ENCODE results near the gene ST3GAL4.
"Not testable (repeated sequence)": the region's sequence is repeated elsewhere in the genome, so short reads cannot be mapped to it uniquely, and the experiment has no call there.

Gene ST3GAL4

DNA sequence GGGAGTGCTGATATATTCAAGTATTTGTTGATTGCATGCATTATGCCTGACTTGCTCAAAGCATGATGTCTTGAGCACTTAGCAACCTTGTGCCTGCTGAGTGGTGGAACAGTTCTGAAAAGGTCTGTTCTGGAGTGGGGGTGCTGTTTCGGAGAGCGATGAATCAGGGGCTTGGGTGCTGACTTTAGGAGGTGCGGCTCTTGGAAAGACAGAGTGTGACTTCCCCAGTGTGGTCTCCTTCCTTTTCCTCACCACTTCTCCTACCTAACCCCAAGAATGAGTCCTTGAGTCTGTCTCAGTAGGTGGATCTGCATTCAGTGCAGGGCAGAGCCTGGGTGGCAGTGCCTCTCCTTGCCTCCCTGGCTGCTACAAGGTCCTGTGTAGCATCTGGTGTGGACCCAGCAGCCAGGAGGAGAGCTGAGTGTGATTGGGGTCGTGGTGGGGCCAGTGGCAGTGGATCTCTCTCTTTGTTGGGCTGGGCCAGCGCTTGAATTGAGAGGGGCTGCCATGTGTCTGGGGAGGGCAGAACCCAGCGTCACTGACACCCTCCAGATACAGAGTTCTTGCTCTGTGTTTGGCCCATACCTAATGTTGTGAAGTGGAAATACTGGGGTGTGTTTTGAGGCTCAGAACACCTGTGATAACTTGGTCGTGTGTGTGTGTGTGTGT is 35.9 kb downstream of the ST3GAL4 start:
- no peak for DNase-seq

DNA sequence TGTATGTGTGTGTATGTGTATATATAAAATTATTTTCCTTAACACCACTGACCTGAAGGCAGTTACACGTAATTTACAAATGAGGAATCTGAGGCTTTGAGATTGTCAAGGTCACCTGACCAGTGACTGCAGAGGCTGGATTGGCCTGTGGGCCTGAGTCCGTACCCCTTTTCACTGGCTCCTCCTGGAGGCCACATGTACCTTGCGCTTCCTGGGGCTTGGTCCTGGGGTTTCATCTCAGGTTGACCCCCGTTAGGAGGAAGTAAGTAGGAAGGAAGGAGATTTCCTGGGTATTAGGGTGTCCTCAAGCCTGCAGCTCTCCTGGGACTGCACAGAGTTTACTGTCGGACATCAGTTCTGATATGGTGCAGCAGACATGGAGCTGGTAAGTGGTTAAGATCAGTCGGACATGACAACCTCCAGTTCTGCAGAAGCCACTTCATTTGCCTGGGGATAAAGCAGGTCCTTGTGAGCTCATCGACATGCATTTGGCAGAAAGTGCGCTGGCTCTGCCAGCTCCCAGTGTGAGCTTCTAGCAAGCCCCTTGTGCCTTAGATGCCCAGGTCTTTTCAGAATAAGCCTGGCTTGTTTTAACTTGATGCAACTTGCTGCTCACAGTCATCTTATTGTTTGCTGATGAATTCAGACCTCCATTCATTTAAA is 36.6 kb downstream of the ST3GAL4 start:
- no peak for DNase-seq

GRCh38 chr11:126392633-126393013 is 37.1 kb downstream of the ST3GAL4 start:
- DNase-seq, result no peak

GRCh38 chr11:126393143-126393542 is 37.7 kb downstream of the ST3GAL4 start:
- DNase-seq, result no peak

DNA sequence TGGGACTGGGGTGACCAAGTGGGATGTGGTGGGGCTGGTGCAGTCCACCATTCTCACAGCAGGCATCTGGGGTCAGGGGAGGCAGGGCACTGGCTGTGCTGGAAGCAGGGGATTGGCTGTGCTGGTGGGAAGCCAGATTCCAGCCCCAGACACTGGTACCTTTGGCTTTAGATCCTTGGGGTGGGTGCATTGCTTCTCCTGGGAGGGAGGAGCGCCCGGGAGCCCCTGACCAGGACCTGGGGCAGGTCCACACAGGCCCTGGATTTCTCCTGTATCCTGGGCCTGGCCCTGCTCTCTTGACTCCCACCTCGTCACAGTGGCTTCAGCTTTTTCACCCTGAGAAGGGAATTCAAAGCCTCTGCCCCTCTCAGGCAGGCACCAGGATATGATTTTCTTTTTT is 38.5 kb downstream of the ST3GAL4 start:
- no peak for DNase-seq

DNA sequence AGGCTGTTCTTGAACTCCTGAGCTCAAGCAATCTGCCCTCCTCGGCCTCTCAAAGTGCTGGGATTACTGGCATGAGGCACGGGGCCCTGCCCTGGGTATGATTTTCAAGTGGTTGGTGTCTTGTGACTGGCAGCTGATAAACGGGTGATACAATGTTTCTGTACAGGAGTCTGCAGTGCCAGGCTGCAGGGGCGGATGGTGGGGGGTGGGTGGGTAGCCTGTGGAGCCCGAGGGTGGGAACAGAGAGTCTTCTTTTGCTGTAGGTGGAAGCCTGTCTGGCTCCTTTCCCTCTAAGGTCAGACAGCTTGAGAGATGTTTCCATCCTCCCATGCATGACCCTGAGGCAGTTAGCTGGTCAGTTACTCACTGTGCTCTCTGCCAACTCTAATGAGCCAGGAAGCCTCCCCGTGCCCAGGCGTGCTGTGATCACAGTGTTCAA is 39.2 kb downstream of the ST3GAL4 start:
- DNase-seq, result not testable (repeated sequence)

DNA sequence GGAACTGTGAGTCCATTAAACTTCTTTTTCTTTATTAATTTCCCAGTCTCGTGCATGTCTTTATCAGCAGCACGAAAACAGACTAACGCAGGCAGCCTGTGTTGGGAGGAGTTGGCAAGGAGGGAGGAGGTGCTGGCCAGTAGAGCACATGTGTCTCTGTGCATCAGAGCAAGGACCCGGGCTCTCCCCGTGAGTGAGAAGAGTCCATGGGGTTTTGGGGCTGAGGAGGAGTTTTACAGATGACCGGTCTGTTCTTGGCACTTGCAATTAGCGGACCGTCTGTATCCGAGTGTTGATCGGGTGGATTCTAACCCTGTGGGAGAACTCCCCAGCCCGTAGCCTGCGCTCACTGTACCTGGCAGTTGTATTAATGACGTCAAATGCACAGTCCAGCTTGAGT is 40.3 kb downstream of the ST3GAL4 start:
- DNase-seq, result not testable (repeated sequence)

DNA sequence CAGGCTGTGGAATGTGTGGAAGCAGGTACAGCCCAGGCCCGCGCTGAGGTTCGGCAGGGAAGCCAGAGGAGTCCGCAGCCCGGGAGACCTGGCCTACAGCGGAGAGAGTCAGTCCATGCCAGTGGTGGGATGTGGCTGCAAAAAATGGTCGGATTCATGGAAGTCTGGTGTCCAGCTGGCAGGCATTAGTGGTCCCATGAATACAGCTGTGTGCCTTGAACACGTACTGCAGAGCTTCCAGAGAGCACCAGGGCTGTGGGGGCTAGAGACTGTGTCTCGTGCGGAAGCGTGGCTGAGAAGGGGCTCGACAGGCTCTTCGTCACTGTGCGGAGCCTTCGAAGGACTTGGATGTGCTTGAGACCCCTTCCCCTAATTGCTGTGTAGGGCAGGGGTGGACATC is 40.8 kb downstream of the ST3GAL4 start:
- DNase-seq, result not testable (repeated sequence)

GRCh38 chr11:126396965-126397364 is 41.5 kb downstream of the ST3GAL4 start:
- no peak for DNase-seq

GRCh38 chr11:126398296-126398695 is 42.8 kb downstream of the ST3GAL4 start:
- DNase-seq, result no peak

GRCh38 chr11:126398721-126399120 is 43.2 kb downstream of the ST3GAL4 start:
- DNase-seq, result no peak

- no peak for DNase-seq
Measured at GRCh38 chr11:126400019-126400418, 44.5 kb downstream of the ST3GAL4 start.

- no peak for DNase-seq
Measured at GRCh38 chr11:126400479-126400878, 45.0 kb downstream of the ST3GAL4 start.

GRCh38 chr11:126403022-126403581 is 47.6 kb downstream of the ST3GAL4 start:
- DNase-seq, result no peak

DNA sequence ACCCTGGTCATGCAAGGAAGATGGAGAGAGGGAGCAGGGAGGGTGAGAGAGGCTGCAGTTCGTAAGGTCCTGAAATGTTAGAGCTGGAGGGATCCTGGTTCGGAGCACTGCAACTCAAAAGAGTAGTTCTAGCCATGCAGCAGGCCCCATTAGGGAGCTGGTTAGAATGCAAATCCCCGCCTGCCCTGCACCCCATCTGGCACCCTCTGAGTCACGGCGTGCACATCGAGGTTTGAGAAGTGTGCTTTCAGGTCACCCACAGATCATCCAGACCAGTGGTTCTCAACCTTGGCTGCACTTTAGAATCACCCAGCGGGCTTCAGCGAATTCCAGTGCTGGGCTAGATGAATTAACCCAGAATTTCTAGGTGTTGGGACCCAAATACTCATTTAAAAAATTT is 48.2 kb downstream of the ST3GAL4 start:
- DNase-seq, result no peak

GRCh38 chr11:126404367-126404766 is 48.9 kb downstream of the ST3GAL4 start:
- no peak for DNase-seq

- no peak for DNase-seq
Measured at GRCh38 chr11:126405374-126405773, 49.9 kb downstream of the ST3GAL4 start.

DNA sequence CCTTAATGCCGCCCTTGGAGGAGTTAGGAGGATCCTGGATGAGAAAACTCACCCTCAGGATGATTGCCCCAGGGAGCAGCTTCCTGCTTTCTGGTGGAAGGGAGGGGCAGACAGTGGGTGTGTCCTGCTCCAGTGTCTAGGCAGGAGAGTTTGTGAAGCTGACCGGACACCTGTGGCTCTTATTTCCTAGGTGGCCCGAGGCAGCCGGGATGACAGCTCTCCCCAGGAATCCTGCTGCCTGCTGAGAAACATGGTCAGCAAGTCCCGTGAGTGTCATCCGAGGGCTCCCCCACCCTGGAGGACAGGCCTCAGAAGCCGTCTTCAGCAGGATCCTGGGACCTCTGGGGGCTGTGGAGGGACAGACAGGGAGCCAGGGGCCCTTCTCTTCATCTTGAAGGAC is 50.4 kb downstream of the ST3GAL4 start:
- no peak for DNase-seq

DNA sequence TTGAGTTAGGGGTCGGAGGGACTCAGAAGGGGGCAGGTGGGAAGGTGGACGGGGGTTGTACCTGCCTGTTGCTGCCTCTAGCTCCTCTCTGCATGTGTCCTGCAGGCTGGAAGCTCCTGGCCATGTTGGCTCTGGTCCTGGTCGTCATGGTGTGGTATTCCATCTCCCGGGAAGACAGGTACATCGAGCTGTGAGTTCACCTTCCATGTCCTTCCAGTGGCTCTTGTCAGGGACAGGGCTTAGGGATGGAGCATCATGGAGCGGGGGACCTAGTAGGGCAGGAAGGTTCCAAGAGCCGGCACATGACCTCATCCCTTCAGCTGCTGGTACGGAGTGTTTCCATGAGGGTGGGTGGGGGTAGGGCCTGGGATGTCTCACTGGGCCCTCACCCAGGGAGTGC is 50.9 kb downstream of the ST3GAL4 start:
- DNase-seq, result no peak

GRCh38 chr11:126407101-126407521 is 51.6 kb downstream of the ST3GAL4 start:
- no peak for DNase-seq

DNA sequence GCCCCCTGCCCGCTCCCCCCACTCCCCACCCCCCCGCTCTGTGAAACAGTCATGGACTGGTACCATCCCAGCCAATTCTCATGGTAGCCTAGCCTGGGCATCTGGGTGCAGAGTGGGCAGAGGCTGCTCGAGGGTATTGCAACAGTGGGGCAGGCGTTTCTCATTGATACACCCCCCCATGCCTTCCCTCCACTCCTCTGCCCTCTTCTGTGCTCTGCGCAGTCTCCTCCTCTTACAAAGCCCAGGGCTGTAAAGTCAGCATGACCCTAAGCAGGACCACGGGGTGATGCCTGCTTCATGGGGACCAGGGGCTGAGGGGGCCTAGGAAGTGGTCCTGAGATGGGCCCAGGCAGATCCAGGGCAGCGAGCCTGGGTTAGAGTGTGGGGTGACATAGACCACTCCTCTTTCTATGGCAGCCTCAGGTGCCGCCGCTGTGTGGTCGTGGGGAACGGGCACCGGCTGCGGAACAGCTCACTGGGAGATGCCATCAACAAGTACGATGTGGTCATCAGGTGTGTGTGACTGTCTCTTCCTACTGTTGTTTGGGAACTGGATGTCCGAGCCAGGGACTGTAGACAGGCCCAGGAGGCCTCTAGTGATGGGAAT is 52.3 kb downstream of the ST3GAL4 start:
- DNase-seq, result no peak

GRCh38 chr11:126408496-126408895 is 53.0 kb downstream of the ST3GAL4 start:
- no peak for DNase-seq

- DNase-seq, result no peak
Measured at GRCh38 chr11:126408901-126409619, 53.6 kb downstream of the ST3GAL4 start.

Data from activated CD4-positive, alpha-beta T cell treated with anti-CD3 and anti-CD28 coated beads, Interleukin-10, Interleukin-2, amounts not matched to agents 100 ng/mL and 50 ng/mL, durations not matched to agents 16 hours and 8 hours (primary cell).